Adipose tissue (tissue), 3 donors: ENCODE data around the gene LPP. TPM values are rescaled to one million over a fixed set of nuclear protein-coding genes. Genes with fewer than 3 reads are reported as not detected.

ENCODE experiments used
- H3K27ac ChIP-seq: one replicate; pipeline ENCODE4 v1.5.1; 2013; ENCODE audit warnings: low read depth, low read length
- WGBS, 3 donors: extraction: QIAGEN DNeasy Blood & Tissue Kit; methylation state at CpG; one replicate each; pipeline ENCODE4 v1.1.7; 2013; 5-methylcytosine and 5-hydroxymethylcytosine counted together
- polyA plus RNA-seq, 3 donors: library from polyadenylated mRNA; stranded (reverse); fragments of 200-250 nt; gene quantifications; one replicate each; pipeline ENCODE4 v1.2.3, GENCODE V29; 2013
- donor health status: healthy with polysubstance abuse.
- donor health status: Bipolar disorder and iron deficiency.
- donor health status: healthy.

The LPP gene
- polyA plus RNA-seq, 3 donors: 3.6 to 25.6 (median 11.3) TPM

DNA sequence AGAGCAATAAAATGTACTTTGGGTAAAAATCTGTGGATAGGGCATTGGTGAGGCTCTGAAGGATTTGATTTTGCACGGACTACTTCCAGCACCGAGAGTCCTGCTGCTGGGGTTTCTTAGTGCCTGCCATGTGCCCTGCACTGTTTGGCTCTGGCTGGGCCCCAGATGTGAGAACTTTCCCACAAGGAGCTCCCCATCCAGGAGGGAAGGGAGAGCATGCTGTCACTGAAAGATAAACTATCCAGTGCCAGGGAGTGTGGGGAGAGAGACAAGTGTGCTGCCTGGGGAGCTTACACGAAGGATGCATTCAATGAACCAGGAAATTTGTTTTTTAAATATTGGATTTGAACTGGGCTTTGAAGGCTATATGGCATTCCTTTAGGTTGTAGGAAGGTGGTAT lies 30.2 kb downstream of the LPP start:
- WGBS, 3 donors: 89 to 94% (median 92%) methylated on average over 3 of the region's 3 CpGs
- H3K27ac ChIP-seq: no peak overlapping the region

DNA sequence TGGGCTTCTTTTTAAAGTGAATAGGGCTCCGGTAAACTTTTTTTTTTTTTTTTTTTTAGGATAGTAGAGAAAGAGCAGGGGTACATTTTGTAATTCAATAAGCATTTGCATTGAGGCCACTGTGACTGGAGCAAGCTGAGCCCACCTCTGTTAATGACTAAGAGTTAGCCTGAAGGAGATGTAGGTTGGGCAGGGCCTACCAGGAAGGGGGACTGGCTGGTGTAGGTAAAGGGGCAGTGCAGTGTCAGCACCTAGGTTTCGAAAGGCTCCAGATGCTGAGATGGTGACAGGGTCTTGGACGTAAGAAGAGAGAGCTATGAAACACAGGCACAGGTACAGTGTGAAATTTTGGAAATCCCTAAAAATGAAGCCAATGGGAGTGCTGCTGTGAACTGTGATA lies 30.7 kb downstream of the LPP start:
- 89 to 96% (median 90%) methylated on average over 3 of the region's 3 CpGs for WGBS, 3 donors

DNA sequence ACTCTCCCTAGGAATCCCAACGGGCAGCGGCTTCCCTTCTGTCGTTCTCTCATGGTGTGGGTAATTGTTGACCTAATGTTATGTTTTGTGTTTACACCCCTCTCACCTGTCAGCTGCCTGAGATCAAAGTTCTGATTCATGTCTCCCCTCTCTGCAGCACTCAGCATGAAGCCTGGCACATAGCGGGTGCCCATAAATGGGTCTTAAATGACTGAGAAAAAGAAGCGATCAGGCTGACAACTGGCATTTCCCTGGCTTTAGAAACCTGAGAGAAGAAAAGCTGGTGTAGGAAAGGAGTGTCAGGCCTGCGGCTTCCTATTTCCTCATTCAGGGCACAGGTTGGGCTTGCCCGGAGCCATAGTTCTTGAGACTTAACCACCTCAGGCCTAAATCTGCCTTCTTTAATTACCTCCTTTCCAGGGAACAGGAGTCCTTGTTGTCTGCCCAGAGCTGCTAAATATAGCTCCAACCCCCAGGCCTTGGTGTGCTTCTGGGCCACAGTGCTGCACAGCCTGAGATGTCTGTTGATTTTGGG lies 31.8 kb downstream of the LPP start:
- WGBS, 3 donors: 34 to 70% (median 57%) methylated on average over 7 of the region's 7 CpGs
- H3K27ac ChIP-seq: no peak overlapping the region

More for the DNA sequence above, 30.7 kb downstream of the LPP start:
- no peak overlapping the region for H3K27ac ChIP-seq

DNA sequence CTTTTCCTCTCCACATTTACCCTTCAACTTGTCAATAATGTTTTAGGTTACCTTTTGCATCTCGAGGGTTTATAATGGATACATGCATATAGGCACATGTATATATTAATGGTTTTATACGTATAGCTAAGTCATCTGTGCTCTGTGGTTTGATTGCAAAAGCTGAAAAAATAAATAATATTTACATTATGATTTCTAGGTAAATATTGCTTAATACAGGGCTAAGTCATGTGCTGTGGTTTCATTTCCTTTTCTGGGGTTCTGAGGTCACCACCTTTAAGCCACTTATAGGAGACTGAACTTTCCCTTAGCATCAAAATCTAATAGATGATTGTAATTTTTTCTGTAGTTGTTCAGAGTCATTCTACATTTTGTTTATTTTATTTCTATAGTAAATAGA lies 33.1 kb downstream of the LPP start:
- 63 to 76% (median 64%) methylated on average over 2 of the region's 2 CpGs for WGBS, 3 donors
- no peak overlapping the region for H3K27ac ChIP-seq

DNA sequence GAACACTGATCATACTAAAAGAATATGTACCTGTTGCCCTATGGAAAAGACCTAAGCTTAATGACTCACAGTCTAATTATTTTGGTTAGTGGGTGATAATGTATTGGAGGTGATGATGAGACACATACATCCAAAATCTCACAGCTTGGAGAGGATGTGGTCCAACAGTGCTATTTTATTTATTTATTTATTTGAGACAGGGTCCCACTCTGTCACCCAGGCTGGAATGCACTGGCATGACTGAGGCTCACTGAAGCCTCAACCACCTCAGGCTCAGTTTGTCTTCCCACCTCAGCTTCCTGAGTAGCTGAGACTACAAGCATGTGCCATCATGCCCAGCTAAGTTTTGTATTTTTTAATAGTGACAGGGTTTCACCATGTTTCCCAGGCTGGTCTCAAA lies 35.0 kb downstream of the LPP start:
- no peak overlapping the region for H3K27ac ChIP-seq

DNA sequence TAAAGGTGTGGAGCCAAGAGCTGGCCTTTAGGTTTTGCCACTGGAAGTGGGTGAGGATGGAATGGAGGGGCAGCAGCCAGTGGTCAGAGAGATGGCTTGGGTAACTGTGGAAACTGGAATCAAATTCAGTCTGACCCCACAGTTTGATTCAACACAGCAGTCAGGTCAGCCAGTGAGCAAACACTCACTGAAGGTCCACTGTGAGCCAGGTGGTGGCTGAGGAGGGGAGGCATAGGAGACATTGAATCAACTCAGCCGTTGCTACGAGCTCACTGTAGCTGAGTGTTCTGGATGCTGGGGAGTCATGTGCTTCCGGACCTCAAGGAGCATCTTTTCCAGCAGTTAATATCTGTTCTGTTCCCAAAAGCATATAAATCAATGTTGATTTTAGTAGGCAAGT lies 37.5 kb downstream of the LPP start:
- H3K27ac ChIP-seq: no peak overlapping the region
- WGBS, 3 donors: 89 to 96% (median 91%) methylated on average over 3 of the region's 3 CpGs

DNA sequence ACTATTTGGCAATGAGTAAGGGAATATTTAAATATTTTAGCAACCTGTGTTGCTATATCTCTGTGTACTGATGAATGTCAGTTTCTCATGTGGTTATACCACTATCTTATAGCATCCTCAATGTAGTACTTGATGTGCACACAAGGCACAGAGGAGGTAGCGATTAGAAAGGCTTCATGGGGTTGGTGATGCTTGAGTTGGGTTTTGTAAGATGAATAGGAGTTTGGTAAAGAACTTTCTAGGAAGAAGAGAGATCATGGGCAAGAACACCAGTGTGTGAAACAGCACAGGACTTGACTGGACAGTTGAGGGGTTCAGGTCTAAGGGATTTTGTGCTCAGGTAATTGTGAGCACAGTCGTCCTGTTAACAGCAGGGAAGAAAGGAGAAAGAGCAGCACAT lies 38.1 kb downstream of the LPP start:
- H3K27ac ChIP-seq: no peak overlapping the region
- 95 to 98% (median 95%) methylated on average over 2 of the region's 2 CpGs for WGBS, 3 donors

DNA sequence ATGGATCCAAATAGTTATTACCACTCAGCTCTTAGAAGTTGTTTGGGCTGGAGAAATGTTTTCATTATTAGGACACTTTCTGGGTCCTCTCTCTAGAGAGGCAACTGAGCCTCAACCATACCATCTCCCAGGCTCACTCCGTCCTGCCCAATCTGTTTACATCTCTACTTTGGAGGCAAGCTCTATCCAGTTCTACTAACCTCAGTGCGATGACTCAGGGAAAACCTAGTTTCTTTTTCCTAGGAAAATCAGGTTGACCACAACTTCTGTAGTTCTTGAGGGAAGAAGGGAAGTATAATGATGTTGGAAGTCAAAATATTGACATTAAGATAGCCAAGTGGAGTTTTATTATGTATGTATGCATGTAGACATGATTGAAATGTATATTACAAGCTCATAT lies 40.4 kb downstream of the LPP start:
- WGBS, 3 donors: 92 to 96% (median 94%) methylated on average over 2 of the region's 2 CpGs
- H3K27ac ChIP-seq: no peak overlapping the region

DNA sequence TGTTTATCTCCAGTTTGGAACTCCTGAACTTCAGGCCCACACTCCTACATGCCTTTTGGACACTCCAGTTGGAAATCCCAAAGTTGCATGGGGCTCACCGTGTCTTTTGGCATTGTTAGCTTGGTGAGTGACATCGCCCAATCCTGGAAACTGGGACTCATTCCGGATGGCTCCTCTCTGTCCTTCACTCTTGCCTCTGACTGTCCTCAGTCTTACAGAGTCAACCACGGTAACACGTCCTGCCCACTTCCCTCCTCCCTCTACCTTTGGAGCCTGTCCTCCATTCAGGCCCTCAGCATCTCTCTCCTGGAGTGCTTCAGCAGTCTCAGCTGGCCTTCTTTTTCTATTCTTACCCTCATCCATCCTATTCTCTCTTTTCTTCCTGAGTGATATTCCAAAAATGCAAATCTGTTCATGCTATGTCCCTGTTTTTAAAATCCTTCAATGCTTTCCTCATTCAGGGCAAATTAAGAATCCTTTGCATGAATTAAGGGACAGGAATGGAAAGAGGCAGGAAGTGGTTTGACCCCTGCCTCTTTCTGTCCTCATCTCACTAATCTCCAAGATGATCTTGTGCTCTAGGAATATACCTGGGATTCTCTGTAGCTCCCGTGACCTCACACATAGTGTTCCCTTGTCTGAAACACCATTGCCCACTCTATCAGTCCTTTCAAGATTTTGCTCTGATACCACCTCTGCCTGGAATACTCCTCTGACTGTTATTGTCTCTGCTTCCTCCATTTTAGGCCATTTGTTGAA lies 42.5 kb downstream of the LPP start:
- 87 to 89% (median 88%) methylated on average over 6 of the region's 6 CpGs for WGBS, 3 donors
- H3K27ac ChIP-seq: no peak overlapping the region

DNA sequence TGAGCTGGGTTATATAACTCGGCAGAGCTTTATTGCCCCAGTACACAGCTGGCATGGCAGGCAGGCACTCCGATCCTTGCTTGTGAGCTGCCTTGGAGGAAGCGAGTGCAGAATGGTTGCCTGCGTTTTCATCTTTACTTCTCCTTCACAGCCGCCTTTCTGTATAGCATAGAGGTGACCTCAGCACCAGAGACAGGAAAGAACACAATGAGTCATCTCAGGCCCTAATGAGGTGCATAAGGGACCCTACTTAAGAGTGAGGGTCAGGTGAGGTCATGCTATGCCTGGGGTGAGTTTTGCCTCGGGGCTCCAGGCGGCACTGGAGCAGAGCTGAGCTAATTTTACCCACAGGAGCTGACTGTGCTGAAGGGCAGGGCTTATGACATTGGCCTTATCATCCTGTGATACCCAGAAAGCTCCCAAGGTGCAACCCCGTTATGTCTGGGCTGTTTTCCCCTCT lies 43.5 kb downstream of the LPP start:
- no peak overlapping the region for H3K27ac ChIP-seq
- 77 to 81% (median 80%) methylated on average over 8 of the region's 8 CpGs for WGBS, 3 donors

DNA sequence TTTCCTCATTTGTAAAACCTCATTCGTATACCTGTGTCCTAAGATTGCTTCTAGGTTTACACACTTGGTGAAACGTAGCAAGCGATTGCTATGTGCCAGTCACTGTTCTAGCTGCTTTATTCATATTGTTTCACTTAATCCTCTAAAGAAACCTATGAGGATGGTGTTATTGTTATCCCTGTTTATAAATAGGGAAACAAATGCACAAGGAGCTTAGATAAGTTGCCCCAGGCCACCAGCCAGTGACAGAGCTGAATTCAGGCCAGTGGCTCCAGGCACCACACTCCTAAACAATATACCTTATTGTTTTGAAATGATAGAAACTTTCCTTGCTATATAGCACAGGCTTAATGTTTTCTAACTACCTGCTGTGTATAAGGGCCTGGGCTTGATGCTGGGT lies 44.0 kb downstream of the LPP start:
- 93 to 99% (median 98%) methylated on average over 3 of the region's 3 CpGs for WGBS, 3 donors
- H3K27ac ChIP-seq: no peak overlapping the region

DNA sequence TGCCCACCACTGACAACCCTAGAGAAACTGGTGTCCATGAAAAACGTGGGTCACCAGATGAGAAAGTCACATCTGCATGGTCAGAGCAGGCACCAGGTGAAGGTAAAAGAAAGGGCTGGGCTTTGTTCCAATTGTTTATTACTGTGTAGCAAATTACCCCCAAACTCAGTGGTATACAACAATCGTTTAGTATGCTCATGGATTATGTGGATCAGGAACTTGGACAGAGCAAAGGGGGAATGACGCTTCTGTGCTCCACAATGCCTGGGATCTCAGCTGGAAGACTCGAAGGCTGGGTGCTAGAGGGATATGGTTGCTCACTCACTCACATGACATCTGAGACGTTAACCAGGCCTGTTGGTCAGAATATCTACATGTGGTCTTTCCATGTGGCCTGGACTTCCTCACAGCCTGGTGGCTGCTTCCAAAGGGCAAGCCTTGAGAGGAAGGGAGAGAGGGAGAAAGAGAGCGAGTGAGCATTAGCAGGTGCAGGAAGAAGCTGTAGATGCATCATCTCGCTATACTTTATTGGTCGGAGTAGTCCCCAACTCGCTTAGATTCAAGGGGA lies 44.9 kb downstream of the LPP start:
- WGBS, 3 donors: 84 to 92% (median 91%) methylated on average over 9 of the region's 9 CpGs

DNA sequence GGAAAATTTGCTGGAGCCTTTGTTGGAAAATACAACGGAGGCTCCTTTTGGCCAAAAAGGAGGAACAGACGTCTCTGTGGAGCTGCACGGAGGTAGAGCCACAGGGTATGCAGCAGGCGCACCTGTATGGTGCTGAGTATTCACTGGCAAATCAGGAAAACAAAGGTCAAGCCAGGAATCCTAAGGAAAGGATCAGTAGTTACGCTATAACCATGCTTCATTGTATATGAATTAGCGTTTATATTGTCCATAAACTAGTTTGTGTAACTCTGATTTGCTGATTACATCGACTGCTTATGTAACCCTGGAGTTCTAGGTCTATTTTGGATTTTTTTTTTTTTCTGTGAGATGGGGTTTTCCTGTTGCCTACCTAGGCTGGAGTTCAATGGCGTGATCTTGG lies 45.4 kb downstream of the LPP start:
- no peak overlapping the region for H3K27ac ChIP-seq
- WGBS, 3 donors: 94 to 96% (median 94%) methylated on average over 8 of the region's 8 CpGs

More for the DNA sequence above, 44.9 kb downstream of the LPP start:
- no peak overlapping the region for H3K27ac ChIP-seq

DNA sequence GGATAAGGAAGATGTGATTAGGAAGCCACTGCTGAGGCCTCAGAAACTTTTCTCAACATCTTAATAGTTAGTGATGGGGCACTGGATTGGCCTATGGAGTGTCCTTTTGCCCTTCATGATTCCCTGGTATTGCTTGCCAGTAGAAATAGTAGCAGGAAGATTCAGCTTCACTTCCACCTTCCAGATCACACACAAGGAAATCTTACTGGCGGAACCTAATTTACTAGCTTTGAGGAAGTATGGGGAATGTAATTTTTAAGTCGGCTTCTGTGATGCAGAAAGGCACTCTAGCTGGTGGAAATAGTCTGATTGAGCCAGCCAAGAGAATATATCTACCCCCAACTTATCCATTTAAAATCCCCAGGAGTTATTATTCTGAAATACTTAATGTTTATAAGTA lies 46.5 kb downstream of the LPP start:
- WGBS, 3 donors: 56 to 89% (median 64%) methylated on average over 2 of the region's 2 CpGs
- no peak overlapping the region for H3K27ac ChIP-seq

DNA sequence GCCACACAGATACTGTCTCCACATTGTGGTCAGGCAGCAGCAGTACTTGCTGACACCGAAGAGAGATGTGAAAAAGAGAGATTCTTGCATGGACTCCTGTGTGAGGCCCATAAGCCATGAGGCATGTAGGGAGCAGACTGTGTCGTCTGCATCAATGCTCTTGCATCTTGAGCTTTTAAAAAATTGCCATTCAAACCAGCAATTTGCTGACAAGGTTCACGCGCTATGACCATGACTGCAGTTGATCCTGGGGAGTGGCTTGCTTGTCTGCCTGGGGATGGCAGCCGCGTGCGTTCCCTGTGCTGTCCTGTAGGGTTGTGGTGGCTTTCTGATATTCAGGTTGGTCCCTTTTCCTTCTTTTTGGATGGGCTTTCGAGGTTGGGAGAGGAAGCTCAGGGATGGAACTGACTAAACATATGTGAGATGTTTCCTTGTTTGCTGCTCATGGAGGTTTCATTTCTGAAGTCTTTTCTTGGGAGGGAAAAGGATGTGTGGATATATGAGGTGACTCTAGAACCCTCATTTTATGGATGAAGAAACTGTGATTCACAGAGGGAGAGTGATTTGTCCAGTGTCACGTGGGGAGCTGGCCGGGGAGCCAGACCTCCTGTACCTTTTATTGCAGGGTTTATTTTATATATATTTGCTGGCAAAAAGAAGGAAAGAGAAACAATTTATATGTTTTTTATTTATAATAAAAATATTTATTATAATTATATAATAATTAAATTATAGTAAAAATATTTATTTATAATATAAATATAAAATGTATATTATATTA lies 48.6 kb downstream of the LPP start:
- 93 to 94% (median 93%) methylated on average over 10 of the region's 10 CpGs for WGBS, 3 donors
- no peak overlapping the region for H3K27ac ChIP-seq

DNA sequence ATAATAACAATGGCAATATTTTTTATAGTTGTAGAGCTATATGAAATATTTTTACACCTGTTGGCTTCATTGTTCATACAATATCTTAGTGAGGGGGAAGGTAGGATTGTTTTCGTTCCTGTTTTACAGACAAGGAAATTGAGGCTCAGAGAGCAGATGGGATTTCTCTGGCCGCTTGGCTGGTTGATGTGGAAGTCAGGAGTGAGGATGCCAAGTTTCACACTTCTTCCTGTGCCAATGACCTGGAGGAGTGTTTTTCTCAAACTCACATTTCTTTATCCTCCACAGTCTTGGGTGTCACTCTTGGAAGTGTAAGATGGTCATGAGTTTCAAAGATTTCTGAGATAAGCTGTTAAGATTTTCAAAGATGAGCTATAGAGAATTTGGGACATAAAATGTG lies 50.6 kb downstream of the LPP start:
- 74 to 98% (median 79%) methylated on average over 2 of the region's 2 CpGs for WGBS, 3 donors

DNA sequence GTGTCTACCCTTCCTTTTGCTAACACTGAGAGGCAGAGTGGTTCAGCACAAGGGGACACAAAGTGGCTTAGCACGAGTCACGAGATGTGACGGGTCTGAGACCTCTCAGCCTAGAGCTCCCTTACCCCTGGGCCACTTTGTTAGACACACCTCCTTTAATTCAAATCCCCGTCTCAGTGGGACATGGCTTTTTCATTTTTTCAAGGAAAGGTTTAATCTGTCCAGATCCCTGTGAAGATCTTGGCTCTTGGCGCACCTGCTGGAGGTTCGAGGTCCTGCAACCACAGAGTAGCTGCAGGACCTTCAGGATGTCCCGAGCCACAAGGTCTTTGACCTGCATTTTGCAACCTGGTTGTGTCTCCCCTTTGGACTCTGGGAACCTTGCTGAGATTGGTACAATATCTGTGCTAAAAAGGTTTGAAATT lies 52.0 kb downstream of the LPP start:
- 77 to 93% (median 93%) methylated on average over 7 of the region's 7 CpGs for WGBS, 3 donors
- no peak overlapping the region for H3K27ac ChIP-seq

More for the DNA sequence above, 50.6 kb downstream of the LPP start:
- H3K27ac ChIP-seq: no peak overlapping the region

DNA sequence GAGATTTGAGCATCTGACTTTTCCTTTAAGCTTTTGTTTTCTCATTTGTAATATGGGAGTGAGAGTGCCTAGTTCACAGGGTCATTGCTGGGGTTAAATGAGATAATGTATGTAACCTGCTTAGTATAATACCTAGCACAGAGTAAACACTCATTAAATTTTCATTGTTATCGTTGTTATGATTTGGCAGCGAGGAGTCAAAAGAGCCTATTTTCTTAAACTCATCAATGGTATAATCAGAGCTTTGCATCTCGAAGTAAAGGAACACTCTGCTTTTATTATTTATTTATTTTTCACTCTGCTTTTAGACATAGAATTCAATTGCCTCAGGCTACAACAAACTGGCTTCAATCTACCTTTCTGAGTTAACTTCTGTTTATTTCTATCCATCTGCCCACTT lies 52.8 kb downstream of the LPP start:
- H3K27ac ChIP-seq: no peak overlapping the region
- WGBS, 3 donors: 90 to 95% (median 91%) methylated on average over 3 of the region's 3 CpGs

DNA sequence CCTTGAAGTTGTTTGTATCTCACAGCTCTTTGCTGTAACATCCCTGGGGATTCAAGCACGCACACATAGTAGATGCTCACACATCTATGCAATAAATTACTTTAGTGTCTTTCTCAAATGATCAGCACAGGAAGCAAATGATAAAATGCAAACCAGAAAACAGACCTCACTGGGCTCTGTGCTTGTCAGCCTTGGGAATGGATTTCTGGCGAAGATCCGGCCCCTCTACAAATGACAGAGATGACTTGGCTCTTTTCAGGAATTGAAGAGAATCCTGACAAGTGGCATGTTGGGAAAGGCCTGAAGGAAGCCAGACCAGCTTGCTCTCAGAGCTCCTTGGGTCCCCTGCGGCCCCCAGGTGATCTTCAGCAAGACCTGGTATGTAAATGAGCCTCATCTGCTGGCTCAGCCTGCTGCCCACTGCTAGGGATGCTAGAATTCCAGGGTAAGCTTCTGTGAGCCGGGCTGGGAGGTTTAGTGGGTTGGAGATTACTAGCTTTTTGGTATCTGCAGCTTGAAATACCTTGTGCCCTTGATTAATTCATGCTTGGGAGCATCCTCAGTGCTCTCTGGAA lies 54.1 kb downstream of the LPP start:
- WGBS, 3 donors: 78 to 89% (median 81%) methylated on average over 5 of the region's 5 CpGs
- H3K27ac ChIP-seq: no peak overlapping the region
